AG20443 (cell line): ENCODE results near the gene SYS1.

Experiments
- DNase-seq: peaks from one replicate; pipeline ENCODE4 v3.0.0; 2012; ENCODE audit warnings: low spot score, mixed read lengths

The SYS1 gene

GRCh38 chr20:45387274-45387673 is 24.3 kb downstream of the SYS1 start:
- no peak for DNase-seq

DNA sequence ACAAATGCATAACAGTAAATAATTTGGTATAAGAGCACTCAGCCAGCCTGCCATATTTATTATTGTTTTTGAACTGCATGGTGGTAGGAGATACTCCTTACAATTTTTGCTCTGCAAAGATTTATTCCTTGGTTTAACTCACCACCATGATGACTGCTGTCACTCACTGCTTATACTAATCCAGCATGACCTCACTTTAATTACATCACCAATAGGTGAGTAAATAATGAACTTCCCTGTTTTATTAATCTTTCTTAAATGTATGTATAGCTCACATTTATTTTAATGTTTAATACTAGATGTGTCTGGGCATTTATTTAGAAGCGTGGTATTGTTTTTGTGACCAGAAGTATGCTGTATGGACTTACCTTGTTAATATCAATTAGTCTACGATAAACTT is 28.0 kb downstream of the SYS1 start:
- DNase-seq, result no peak

GRCh38 chr20:45391559-45391958 is 28.6 kb downstream of the SYS1 start:
- no peak for DNase-seq

DNA sequence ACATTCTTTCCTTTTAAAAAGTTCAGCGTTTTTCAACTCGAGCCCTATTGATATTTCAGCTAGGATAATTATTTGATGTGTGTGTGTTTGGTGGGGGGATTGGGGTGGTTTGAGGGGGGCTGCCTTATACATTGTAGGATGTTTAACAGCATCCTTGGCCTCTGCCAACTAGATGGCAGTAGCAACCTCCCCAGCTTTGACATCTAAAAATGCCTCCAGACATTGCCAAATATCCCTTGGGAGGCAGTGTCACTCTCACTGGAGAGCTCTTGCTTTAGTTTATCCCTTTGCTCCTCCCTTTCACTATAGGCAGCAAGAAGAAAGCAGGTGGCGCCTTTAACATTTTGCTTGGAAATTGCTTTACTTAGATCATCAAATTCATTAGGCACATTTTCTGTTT is 29.8 kb downstream of the SYS1 start:
- DNase-seq, result no peak

GRCh38 chr20:45394221-45395113 is 31.5 kb downstream of the SYS1 start:
- DNase-seq, result no peak

DNA sequence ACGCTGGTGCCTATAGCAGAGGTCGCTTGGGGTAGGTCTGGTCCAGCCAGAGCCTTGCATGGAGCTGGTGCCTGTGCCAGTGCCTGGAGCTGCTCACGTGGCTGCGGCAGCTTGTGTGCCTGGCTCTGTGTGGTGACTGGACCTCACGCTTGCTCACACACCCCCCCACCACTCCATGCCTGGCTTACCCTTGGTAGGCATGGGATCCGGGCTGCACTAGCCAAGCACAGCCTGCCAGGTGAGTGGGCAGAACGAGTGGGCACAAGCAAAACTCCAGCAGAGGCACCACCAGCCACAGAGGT is 32.1 kb downstream of the SYS1 start:
- no peak for DNase-seq

DNA sequence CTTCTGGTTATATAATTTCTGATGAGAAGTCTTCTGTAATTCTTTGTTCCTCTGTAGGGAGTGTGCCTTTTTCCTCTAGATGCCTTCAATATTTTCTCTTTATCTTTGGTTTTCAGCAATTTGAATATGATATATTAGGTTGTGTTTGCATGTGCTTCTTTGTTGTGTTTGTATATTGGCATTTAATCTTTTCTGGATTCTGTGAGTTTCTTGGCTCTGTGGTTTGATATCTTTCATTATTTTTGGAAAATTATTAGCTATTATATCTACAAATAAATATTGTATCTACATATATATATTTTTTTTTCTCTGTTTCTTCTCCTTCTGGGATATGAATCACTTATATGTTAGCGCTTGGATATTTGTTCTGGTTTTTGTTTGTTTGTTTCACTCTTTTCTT is 36.1 kb downstream of the SYS1 start:
- no peak for DNase-seq

DNA sequence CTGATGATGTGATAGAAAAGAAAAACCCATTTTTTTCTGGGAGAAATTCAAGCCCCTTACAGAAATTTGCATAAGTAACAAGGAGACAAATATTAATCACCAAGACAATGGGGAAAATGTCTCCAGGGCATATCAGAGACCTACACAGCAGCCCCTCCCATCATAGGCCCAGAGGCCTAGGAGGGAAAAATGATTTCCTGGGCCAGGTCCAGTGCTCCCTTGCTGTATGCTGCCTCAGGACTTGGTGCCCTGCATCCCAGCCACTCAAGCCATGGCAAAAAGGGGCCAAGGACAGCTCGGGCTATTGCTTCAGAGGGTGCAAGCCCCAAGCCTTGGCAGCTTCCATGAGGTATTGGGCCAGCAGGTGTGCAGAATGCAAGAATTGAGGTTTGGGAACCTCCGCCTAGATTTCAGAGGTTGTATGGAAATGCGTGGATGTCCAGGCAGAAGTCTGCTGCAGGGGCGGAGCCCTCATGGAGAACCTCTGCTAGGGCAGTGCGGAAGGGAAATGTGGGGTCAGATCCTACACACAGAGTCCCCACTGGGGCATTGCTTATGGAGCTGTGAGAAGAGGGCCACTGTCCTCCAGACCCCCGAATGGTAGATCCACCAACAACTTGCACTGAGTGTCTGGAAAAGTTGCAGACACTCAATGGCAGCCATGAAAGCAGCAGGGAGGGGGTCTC is 37.5 kb downstream of the SYS1 start:
- DNase-seq, result no peak

GRCh38 chr20:45402946-45403345 is 40.0 kb downstream of the SYS1 start:
- no peak for DNase-seq

GRCh38 chr20:45404438-45404837 is 41.5 kb downstream of the SYS1 start:
- DNase-seq, result no peak

DNA sequence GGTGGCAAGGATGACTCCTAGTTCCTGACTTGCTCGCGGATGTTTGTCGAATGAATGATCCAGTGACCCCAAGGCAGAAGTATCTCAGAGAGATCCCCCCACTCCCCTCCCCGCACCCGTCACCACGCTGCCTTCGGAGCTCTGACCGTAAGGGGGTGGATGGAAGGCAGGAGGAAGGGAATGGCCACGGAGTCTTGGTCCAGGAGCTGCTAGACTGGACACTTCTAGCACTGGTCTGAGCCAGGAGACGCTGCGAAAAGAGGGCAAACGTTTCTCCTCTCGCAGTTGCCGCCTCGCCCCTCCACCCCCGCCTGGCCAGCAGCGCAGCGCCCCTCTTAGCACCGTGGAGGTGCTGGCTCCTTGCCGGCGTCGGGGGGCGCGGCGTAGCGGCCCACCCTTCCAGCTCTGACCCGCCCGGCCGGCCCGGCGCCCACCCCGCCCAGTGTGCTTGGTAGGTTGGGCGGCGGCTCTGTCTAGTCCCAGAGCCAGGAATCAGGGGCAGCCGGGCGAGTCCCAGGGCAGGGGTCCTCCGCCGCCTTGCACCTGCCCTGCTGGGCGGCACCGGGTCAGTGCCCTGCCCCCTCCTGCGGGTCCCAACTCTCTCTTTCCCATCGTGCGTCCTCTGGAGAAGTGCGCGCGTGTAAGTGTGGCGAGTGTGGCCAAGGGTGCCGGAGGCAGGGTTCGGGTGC is 42.8 kb downstream of the SYS1 start:
- DNase-seq, result peak; percentile 58

DNA sequence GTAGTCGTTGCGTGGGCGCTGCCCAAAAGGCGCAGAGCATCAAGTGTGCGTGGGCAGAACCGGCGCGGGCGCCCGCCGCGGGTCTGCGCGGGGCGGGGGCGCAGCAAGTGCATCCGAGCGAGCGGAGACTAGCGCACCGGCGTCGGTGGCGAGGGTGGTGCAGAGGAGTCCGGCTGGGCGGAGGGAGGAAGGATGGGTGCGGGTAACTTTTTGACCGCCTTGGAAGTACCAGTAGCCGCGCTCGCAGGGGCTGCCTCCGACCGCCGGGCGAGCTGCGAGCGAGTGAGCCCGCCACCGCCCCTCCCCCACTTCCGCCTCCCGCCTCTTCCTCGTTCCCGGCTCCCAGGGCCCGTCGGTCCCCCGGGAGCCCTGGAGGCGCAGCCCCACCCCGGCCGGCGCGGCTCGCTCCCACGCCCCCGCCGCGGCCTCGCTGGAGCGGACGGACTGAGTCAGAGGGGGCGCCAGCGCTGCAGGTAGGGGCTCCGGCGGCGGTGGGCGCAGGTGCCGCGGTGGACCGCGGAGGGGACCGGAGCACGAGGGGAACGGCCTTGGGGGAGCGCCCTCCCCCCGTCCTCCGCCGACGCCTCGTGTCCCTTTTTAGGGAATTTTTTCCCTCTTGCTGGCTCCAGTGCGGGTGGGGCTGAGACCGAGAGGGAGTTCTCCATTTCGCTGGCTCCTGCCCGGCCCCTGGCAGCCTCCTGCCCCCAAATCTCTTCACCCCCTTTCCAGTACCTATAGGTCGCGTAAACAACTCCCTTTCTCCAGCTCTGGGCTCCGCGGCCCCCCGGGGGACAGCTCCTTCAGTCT is 43.5 kb downstream of the SYS1 start:
- DNase-seq, result peak; percentile 65

DNA sequence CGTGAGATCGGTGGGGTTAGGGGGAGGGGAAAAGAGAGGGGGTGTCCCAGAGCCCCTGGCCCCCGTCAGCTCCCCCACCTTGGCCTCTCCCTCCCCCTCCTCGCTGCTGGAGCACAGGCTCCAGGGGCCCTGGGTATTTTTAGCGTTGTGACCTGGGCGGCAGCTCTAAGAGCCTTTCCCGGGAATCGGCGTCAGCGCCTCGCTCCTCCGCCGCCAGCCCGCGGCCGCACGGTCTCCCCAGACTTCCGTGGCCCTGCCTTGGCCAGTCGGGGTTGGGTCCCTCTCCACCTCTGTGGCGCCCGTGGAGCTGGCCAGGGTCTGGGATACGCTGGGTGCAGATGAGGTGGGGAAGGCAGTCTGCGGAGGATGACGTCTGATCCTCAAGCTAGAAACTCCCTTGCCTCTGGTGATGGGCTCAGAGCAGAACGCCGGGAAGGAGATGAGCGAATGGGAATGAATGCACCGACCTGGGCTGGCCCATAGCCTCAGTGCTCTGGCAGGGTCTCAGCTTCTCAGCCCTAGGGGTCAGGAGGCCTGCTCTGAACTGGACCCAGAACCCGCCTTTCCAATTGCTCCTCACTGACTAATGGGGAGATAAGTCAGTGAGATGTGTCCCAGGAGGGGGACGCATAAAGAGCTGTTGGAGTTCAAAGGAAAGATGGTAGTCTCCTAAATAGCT is 44.2 kb downstream of the SYS1 start:
- DNase-seq, result peak; percentile 55

- no peak for DNase-seq
These were observed 45.1 kb downstream of the SYS1 start, which contains the start of gene DBNDD2 for GRCh38 chr20:45407783-45408645. TSS of gene DBNDD2 (plus strand) at chr20:45408289. CDS start at chr20:45408468, 179 bp downstream.

DNA sequence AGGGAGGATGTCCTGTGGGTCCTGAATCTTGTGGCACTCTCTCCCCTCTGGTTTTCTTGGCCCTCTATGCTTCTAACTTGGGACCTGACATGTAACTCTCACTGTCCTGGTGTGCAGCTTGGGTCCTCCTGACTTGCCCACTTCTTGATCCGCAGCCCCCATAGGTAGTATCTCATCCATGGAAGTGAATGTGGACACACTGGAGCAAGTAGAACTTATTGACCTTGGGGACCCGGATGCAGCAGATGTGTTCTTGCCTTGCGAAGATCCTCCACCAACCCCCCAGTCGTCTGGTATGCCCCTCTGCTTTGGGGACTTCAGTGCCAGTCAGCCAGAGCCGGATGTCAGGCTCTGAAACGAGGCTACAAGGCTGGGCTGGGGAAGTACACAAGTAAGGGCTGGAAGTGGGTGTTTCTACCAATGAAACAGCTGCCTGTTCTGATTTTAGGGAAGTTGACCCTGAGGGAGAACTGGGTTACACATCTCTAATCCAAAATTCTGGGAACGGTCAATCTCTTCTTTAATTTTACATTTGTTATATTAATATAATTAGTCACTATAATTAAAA is 45.8 kb downstream of the SYS1 start:
- DNase-seq, result no peak

DNA sequence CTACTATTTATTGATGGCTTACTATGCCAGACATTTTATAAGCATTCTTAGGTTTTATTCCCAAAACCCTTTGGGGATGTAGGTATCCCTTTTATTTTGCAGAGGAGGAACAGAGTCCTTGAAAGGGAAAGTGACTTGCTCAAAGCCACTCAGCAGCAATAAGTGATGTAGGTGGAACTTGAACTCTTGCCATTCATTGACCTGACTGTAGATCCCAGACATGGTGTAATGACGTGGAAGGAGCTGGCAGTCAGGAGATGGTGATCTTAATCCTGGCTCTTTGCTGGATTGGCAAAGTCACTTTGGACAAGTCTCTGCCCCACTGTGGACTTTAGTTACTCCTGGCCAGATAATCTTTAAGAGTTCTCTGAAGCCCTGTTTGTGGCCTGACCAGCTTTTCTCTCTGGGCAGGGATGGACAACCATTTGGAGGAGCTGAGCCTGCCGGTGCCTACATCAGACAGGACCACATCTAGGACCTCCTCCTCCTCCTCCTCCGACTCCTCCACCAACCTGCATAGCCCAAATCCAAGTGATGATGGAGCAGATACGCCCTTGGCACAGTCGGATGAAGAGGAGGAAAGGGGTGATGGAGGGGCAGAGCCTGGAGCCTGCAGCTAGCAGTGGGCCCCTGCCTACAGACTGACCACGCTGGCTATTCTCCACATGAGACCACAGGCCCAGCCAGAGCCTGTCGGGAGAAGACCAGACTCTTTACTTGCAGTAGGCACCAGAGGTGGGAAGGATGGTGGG is 46.7 kb downstream of the SYS1 start:
- no peak for DNase-seq

GRCh38 chr20:45410887-45411286 is 47.9 kb downstream of the SYS1 start:
- no peak for DNase-seq

- no peak for DNase-seq
These were observed 49.7 kb downstream of the SYS1 start for GRCh38 chr20:45412653-45413052.

GRCh38 chr20:45413479-45413878 is 50.5 kb downstream of the SYS1 start:
- no peak for DNase-seq
